ENCODE measurements around the gene CLSTN1. TPM values are rescaled to one million over a fixed set of nuclear protein-coding genes. Genes with fewer than 3 reads are reported as not detected.
"Not testable (repeated sequence)": the region's sequence is repeated elsewhere in the genome, so short reads cannot be mapped to it uniquely, and the experiment has no call there.

CLSTN1 gene
- polyA plus RNA-seq, 1 experiment, result 34.3 TPM

GRCh38 chr1:9753121-9753531 is 70.6 kb downstream of the CLSTN1 start:
- Histone ChIP-seq H3K27me3 (ENCODE audit: control insufficient read depth, insufficient read depth, low read length) (no peaks in the 10 kb centered on the region), H3K36me3 (ENCODE audit: control insufficient read depth, insufficient read depth, low read length) (peaks cover 7% of the 10 kb centered on the region), H3K4me3 (ENCODE audit: low read depth, low read length) (no peak overlapping the region)
- POLR2A ChIA-PET, result no interaction called here
- no peak for DNase-seq (ENCODE audit: low read depth)
- no peak for TF ChIP-seq CTCF (IDR thresholded peaks at IDR 0.05; ENCODE audit: insufficient read depth, low read depth, low read length)
- CTCF ChIA-PET, result interaction anchor here (1.5 kb wide), 1 partner anchor 28 kb away, joined by 3 read pairs; no protein-coding TSS in a partner anchor

GRCh38 chr1:9751971-9752370 is 71.8 kb downstream of the CLSTN1 start:
- POLR2A ChIA-PET, result no interaction called here
- Histone ChIP-seq H3K36me3 (ENCODE audit: control insufficient read depth, insufficient read depth, low read length) (peaks cover 7% of the 10 kb centered on the region), H3K27me3 (ENCODE audit: control insufficient read depth, insufficient read depth, low read length) (no peaks in the 10 kb centered on the region), H3K4me3 (ENCODE audit: low read depth, low read length) (no peak overlapping the region)
- CTCF ChIA-PET, result interaction anchor here (0.7 to 1.8 kb wide), 2 partner anchors 30 to 89 kb away, joined by 3 read pairs; no protein-coding TSS in a partner anchor
- no peak for TF ChIP-seq CTCF (IDR thresholded peaks at IDR 0.05; ENCODE audit: insufficient read depth, low read depth, low read length)
- no peak for DNase-seq (ENCODE audit: low read depth)

- CTCF ChIA-PET, result no interaction called here
- Histone ChIP-seq H3K36me3 (ENCODE audit: control insufficient read depth, insufficient read depth, low read length) (peaks cover 9% of the 10 kb centered on the region), H3K4me3 (ENCODE audit: low read depth, low read length) (no peak overlapping the region), H3K27me3 (ENCODE audit: control insufficient read depth, insufficient read depth, low read length) (no peaks in the 10 kb centered on the region)
- POLR2A ChIA-PET, result no interaction called here
- DNase-seq (ENCODE audit: low read depth), result no peak
- no peak for TF ChIP-seq CTCF (IDR thresholded peaks at IDR 0.05; ENCODE audit: insufficient read depth, low read depth, low read length)
Measured at GRCh38 chr1:9749361-9749760, 74.4 kb downstream of the CLSTN1 start.

- H3K27me3 ChIP-seq (ENCODE audit: control insufficient read depth, insufficient read depth, low read length); DNase-seq (ENCODE audit: low read depth); H3K4me3 ChIP-seq (ENCODE audit: low read depth, low read length); POLR2A ChIA-PET: not testable (repeated sequence)
- peaks cover 16% of the 10 kb centered on the region for H3K36me3 ChIP-seq (ENCODE audit: control insufficient read depth, insufficient read depth, low read length)
- CTCF ChIA-PET, result interaction anchor here (0.6 kb wide), 1 partner anchor 23 kb away, joined by 3 read pairs; no protein-coding TSS in a partner anchor
Measured at GRCh38 chr1:9748391-9748790, 75.4 kb downstream of the CLSTN1 start.

- POLR2A ChIA-PET, result no interaction called here
- TF ChIP-seq CTCF (IDR thresholded peaks at IDR 0.05; ENCODE audit: insufficient read depth, low read depth, low read length), result no peak
- H3K36me3 ChIP-seq (ENCODE audit: control insufficient read depth, insufficient read depth, low read length), result peaks cover 19% of the 10 kb centered on the region
Measured at GRCh38 chr1:9746651-9747050, 77.1 kb downstream of the CLSTN1 start.

GRCh38 chr1:9746211-9746610 is 77.6 kb downstream of the CLSTN1 start:
- CTCF ChIA-PET, result no interaction called here
- POLR2A ChIA-PET, result no interaction called here

More at GRCh38 chr1:9746651-9747050, 77.1 kb downstream of the CLSTN1 start:
- no peak for DNase-seq (ENCODE audit: low read depth)
- CTCF ChIA-PET, result interaction anchor here (0.8 kb wide), 1 partner anchor 130 kb away, joined by 3 read pairs; no protein-coding TSS in a partner anchor
- H3K27me3 ChIP-seq (ENCODE audit: control insufficient read depth, insufficient read depth, low read length), result no peaks in the 10 kb centered on the region
- H3K4me3 ChIP-seq (ENCODE audit: low read depth, low read length), result no peak overlapping the region

More at GRCh38 chr1:9746211-9746610, 77.6 kb downstream of the CLSTN1 start:
- peaks cover 19% of the 10 kb centered on the region for H3K36me3 ChIP-seq (ENCODE audit: control insufficient read depth, insufficient read depth, low read length)
- no peaks in the 10 kb centered on the region for H3K27me3 ChIP-seq (ENCODE audit: control insufficient read depth, insufficient read depth, low read length)
- H3K4me3 ChIP-seq (ENCODE audit: low read depth, low read length), result no peak overlapping the region
- TF ChIP-seq CTCF (IDR thresholded peaks at IDR 0.05; ENCODE audit: insufficient read depth, low read depth, low read length), result no peak
- no peak for DNase-seq (ENCODE audit: low read depth)
